Measurements from ENCODE around the gene RGL1.

DNA sequence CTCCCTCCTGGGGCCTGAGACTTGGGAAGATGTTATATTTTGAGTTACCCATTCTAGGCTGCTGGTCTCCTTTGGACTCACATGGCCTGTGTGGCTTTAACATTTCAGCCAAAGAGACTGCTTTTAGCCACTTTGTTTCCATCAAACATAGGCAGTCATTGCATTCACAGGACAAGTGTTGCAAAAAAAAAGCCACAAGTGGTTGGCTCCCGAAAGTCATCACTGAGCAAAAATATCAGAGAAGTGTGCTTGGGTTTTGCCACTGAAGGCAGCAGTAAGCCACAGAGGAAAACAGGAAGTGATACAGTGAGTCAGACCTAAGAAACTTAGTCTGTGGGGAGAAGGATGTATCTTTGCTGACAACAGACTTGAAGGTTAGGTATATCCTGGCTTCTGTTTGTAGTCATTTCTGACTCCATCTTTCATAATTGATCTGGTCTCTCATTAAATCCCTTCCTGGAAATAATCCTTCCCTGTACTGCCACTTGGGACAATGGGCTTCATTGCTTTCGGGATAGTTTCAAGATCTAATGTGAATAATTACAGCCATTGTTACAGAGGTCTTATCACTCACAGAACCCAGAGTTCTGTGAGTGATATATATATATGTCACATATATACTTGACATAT lies 151.8 kb downstream of the RGL1 start:
- TF ChIP-seq CTCF (conservative IDR thresholded peaks at IDR 0.05) (no peak), ZFX (IDR thresholded peaks at IDR 0.05) (no peak)
